CD14-positive monocyte (primary cell): ENCODE results near the gene GAR1. TPM values are rescaled to one million over a fixed set of nuclear protein-coding genes. Genes with fewer than 3 reads are reported as not detected.

Experiments
- DNase-seq, 3 donors: peaks; one replicate each; pipeline ENCODE4 v3.0.0-alpha.2; 2011 to 2022
- H2AFZ ChIP-seq: 2 replicates; pipeline ENCODE4 v1.6.0; 2012; ENCODE audit warnings: mild to moderate bottlenecking, low read depth, low read length, inconsistent platforms; ENCODE audit not compliant: insufficient read depth, poor library complexity, severe bottlenecking
- H3K27ac ChIP-seq, 2 donors: 1 replicate in 1 of 2; 2 replicates in 1 of 2; pipeline ENCODE4 v1.5.1; 2012 to 2013; ENCODE audit warnings: low read length in 2 of 2, control low read depth in 1 of 2, inconsistent platforms in 1 of 2, low read depth in 1 of 2, mild to moderate bottlenecking in 1 of 2
- H3K27me3 ChIP-seq, 2 donors: one replicate each; pipeline versions ENCODE4 v1.6.0 to v1.6.1; 2011 to 2013; ENCODE audit warnings: low read length in 2 of 2; ENCODE audit not compliant: control insufficient read depth in 2 of 2, insufficient read depth in 2 of 2
- H3K36me3 ChIP-seq, 2 donors: replicated peaks in 1 of 2; 1 replicate in 1 of 2; 2 replicates in 1 of 2; pipeline versions ENCODE4 v1.5.1 to v1.6.1; 2012 to 2013; ENCODE audit warnings: low read length in 2 of 2, control low read depth in 1 of 2, inconsistent platforms in 1 of 2, mild to moderate bottlenecking in 1 of 2; ENCODE audit not compliant: insufficient read depth in 2 of 2, control insufficient read depth in 1 of 2
- H3K4me1 ChIP-seq, 2 donors: 1 replicate in 1 of 2; 2 replicates in 1 of 2; pipeline versions ENCODE4 v1.5.1 to v1.6.1; 2012 to 2013; ENCODE audit warnings: low read length in 2 of 2, control low read depth in 1 of 2, inconsistent platforms in 1 of 2, mild to moderate bottlenecking in 1 of 2, moderate library complexity in 1 of 2; ENCODE audit not compliant: insufficient read depth in 2 of 2, control insufficient read depth in 1 of 2
- H3K4me2 ChIP-seq: replicated peaks from 2 replicates; pipeline ENCODE3; 2012; ENCODE audit warnings: low read length, moderate library complexity, mild to moderate bottlenecking; ENCODE audit not compliant: poor library complexity, severe bottlenecking; ENCODE audit errors: extremely low read depth
- H3K4me3 ChIP-seq, 3 experiments: fragments of 200-600 bp in 1 of 3; sonication (generic) in 1 of 3; replicated peaks in 1 of 3; 1 replicate in 2 of 3; 2 replicates in 1 of 3; pipeline ENCODE4 v1.5.1; 2011 to 2013; ENCODE audit warnings: low read length in 3 of 3, mild to moderate bottlenecking in 3 of 3, control low read depth in 2 of 3, low read depth in 2 of 3, inconsistent platforms in 1 of 3, moderate library complexity in 1 of 3
- H3K79me2 ChIP-seq: 2 replicates; pipeline ENCODE4 v1.6.0; 2012; ENCODE audit warnings: mild to moderate bottlenecking, control low read depth, inconsistent platforms, low read length, moderate library complexity; ENCODE audit not compliant: insufficient read depth
- H3K9ac ChIP-seq: 2 replicates; pipeline ENCODE4 v1.6.0; 2017; ENCODE audit warnings: low read length, mild to moderate bottlenecking; ENCODE audit not compliant: insufficient read depth, poor library complexity, severe bottlenecking
- H3K9me3 ChIP-seq, 2 donors: replicated peaks in 1 of 2; 1 replicate in 1 of 2; 2 replicates in 1 of 2; pipeline versions ENCODE4 v1.5.1 to v1.6.1; 2012 to 2013; ENCODE audit warnings: low read length in 2 of 2, control low read depth in 1 of 2; ENCODE audit not compliant: control insufficient read depth in 1 of 2, insufficient read depth in 1 of 2
- H4K20me1 ChIP-seq: 2 replicates; pipeline ENCODE4 v1.6.0; 2012; ENCODE audit warnings: mild to moderate bottlenecking, low read length, control low read depth, moderate library complexity; ENCODE audit not compliant: insufficient read depth
- H3K27ac Mint-ChIP-seq, 7 donors: one replicate each; pipeline ENCODE4 v1.8.0; 2020; ENCODE audit warnings: mild to moderate bottlenecking in 7 of 7, mixed read lengths in 7 of 7, moderate library complexity in 6 of 7, inconsistent platforms in 2 of 7
- H3K27me3 Mint-ChIP-seq, 3 donors: one replicate each; pipeline ENCODE4 v1.8.0; 2021 to 2022; ENCODE audit warnings: low read depth in 3 of 3, mild to moderate bottlenecking in 3 of 3, mixed read lengths in 3 of 3, moderate library complexity in 3 of 3, inconsistent platforms in 1 of 3
- H3K36me3 Mint-ChIP-seq, 2 donors: one replicate each; pipeline ENCODE4 v1.8.0; 2020; ENCODE audit warnings: mixed read lengths in 2 of 2, inconsistent platforms in 1 of 2, mild to moderate bottlenecking in 1 of 2
- H3K4me1 Mint-ChIP-seq: one replicate; pipeline ENCODE4 v1.8.0; 2020; ENCODE audit warnings: mild to moderate bottlenecking, mixed read lengths
- H3K4me3 Mint-ChIP-seq, 2 donors: one replicate each; pipeline ENCODE4 v1.8.0; 2020; ENCODE audit warnings: mild to moderate bottlenecking in 2 of 2, mixed read lengths in 2 of 2, moderate library complexity in 1 of 2
- H3K9me3 Mint-ChIP-seq, 7 donors: one replicate each; pipeline ENCODE4 v1.8.0; 2020 to 2022; ENCODE audit warnings: mixed read lengths in 7 of 7, mild to moderate bottlenecking in 6 of 7, moderate library complexity in 6 of 7, inconsistent platforms in 2 of 7
- WGBS: methylation state at CpG from one replicate; pipeline ENCODE4 v1.1.5; 2013; ENCODE audit warnings: missing lambda C conversion rate; ENCODE audit not compliant: insufficient coverage; 5-methylcytosine and 5-hydroxymethylcytosine counted together
- intact Hi-C, 2 donors: fragments of 100-400 bp; cut with micrococcal nuclease; formaldehyde crosslinking; loops; one replicate each; pipeline versions ENCODE4 v1.15.0 to v1.15.1; 2023
- polyA plus RNA-seq, 3 donors: library from polyadenylated mRNA; depleted of rRNA in 1 of 3; unstranded in 2 of 3; stranded (reverse) in 1 of 3; fragments of 300-500 nt in 2 of 3; fragments of >200 nt in 1 of 3; fragmentation: Illumina TruSeq in 2 of 3; gene quantifications; 1 replicate in 2 of 3; 2 replicates in 1 of 3; pipeline ENCODE4 v1.2.3, GENCODE V29; 2012 to 2021
- TF ChIP-seq, protein P1 (sequence below): fragments of 200-600 bp; IDR thresholded peaks from one replicate; pipeline ENCODE4 v1.8.0; 2022; ENCODE audit warnings: antibody characterized with exemption, mild to moderate bottlenecking

GAR1 gene
- polyA plus RNA-seq, 3 donors = 4.3 to 8.7 (median 4.7) TPM

- H3K9me3 ChIP-seq = no peaks in the 10 kb centered on the region
- H2AFZ ChIP-seq = no peak overlapping the region
- H3K4me3 ChIP-seq = no peak overlapping the region
- H3K4me2 ChIP-seq = no peak overlapping the region
- no peak overlapping the region for H3K9ac ChIP-seq
- H4K20me1 ChIP-seq = no peaks in the 10 kb centered on the region
- Mint-ChIP-seq H3K4me3 (no peak overlapping the region), H3K9me3 (no peaks in the 10 kb centered on the region), H3K27ac (peak overlapping the region in 3 of 7 donors; percentile 6 to 80 (median 51)), H3K4me1 (peaks cover 29% of the 10 kb centered on the region), H3K36me3 (peaks cover 46 to 52% of the 10 kb centered on the region in 2 donors), H3K27me3 (peaks cover 0 to 1% (median 0%) of the 10 kb centered on the region in 3 donors)
- no peak for DNase-seq
- peaks cover 33 to 55% of the 10 kb centered on the region in 2 donors for H3K36me3 ChIP-seq
- peaks cover 20 to 29% of the 10 kb centered on the region in 2 donors for H3K4me1 ChIP-seq
- TF ChIP-seq, protein P1, sequence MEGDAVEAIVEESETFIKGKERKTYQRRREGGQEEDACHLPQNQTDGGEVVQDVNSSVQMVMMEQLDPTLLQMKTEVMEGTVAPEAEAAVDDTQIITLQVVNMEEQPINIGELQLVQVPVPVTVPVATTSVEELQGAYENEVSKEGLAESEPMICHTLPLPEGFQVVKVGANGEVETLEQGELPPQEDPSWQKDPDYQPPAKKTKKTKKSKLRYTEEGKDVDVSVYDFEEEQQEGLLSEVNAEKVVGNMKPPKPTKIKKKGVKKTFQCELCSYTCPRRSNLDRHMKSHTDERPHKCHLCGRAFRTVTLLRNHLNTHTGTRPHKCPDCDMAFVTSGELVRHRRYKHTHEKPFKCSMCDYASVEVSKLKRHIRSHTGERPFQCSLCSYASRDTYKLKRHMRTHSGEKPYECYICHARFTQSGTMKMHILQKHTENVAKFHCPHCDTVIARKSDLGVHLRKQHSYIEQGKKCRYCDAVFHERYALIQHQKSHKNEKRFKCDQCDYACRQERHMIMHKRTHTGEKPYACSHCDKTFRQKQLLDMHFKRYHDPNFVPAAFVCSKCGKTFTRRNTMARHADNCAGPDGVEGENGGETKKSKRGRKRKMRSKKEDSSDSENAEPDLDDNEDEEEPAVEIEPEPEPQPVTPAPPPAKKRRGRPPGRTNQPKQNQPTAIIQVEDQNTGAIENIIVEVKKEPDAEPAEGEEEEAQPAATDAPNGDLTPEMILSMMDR = no peak
- intact Hi-C loops = loop anchor here (5.0 to 10.0 kb wide), 3 partner anchors 113 to 386 kb away; partner anchors contain the start of genes CASP6 (in 1 of the 2) and SEC24B (in 1 of the 2)
- H3K27ac ChIP-seq = no peak overlapping the region
- H3K79me2 ChIP-seq = peaks cover 16% of the 10 kb centered on the region
- no peaks in the 10 kb centered on the region for H3K27me3 ChIP-seq
- whole genome bisulfite sequencing = no CpG with 5 or more reads among the region's 4 CpGs
These were observed 2.7 kb downstream of the GAR1 start for GRCh38 chr4:109818268-109818667.

DNA sequence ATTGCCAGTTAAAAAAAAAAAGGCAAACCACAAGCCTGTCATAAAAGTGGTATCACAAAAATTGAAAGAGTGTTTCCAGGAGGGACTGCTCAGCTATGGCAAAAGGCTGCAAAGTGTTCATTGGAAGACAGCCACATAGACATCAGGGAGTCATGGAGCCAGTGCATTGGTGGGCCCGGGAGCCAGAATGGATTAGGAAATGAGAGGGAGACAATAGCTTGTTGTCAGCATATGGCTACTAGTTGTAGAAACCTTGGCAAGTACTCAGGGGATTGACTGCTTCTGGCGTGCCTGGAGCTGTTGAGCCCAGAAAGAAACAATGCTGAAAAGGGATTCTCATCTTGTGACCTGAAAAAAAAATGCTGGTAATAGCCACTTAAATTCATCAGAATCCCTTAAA is 5.0 kb downstream of the GAR1 start:
- TF ChIP-seq, protein P1 = no peak
- Mint-ChIP-seq H3K4me1 (peaks cover 17% of the 10 kb centered on the region), H3K27ac (no peak overlapping the region), H3K27me3 (peaks cover 0 to 1% (median 0%) of the 10 kb centered on the region in 3 donors), H3K4me3 (no peak overlapping the region), H3K36me3 (peaks cover 60 to 71% of the 10 kb centered on the region in 2 donors), H3K9me3 (no peaks in the 10 kb centered on the region)
- H4K20me1 ChIP-seq = no peaks in the 10 kb centered on the region
- H3K27me3 ChIP-seq = no peaks in the 10 kb centered on the region
- WGBS = 100% methylated on average over 1 of the region's 2 CpGs
- DNase-seq = no peak
- H3K4me2 ChIP-seq = no peak overlapping the region
- H3K4me3 ChIP-seq = no peak overlapping the region
- peaks cover 53 to 75% of the 10 kb centered on the region in 2 donors for H3K36me3 ChIP-seq
- H3K27ac ChIP-seq = no peak overlapping the region
- H2AFZ ChIP-seq = no peak overlapping the region
- H3K79me2 ChIP-seq = peaks cover 15% of the 10 kb centered on the region
- no peaks in the 10 kb centered on the region for H3K9me3 ChIP-seq
- H3K9ac ChIP-seq = no peak overlapping the region
- H3K4me1 ChIP-seq = peaks cover 8 to 11% of the 10 kb centered on the region in 2 donors
- intact Hi-C loops = loop anchor here in 1 of 2 donors (10.0 kb wide), 1 partner anchor 116 kb away; the partner anchor contains the start of gene CASP6
